Muscle layer of duodenum (tissue), 2 donors: ENCODE data around the gene GH1.
A peak's percentile ranks its signal among the peaks of the same experiment; 100 is the strongest.
"Not testable (repeated sequence)": the region's sequence is repeated elsewhere in the genome, so short reads cannot be mapped to it uniquely, and the experiment has no call there.

ENCODE experiments used
- H3K27ac ChIP-seq: one replicate; pipeline ENCODE4 v1.7.0; 2013; ENCODE audit warnings: mild to moderate bottlenecking, low read length
- H3K27me3 ChIP-seq: one replicate; pipeline ENCODE4 v1.7.0; 2013; ENCODE audit warnings: low read depth, mild to moderate bottlenecking, control low read depth, low read length
- H3K36me3 ChIP-seq, 2 donors: one replicate each; pipeline ENCODE4 v1.7.0; 2013; ENCODE audit warnings: low read length in 2 of 2, control low read depth in 1 of 2, mild to moderate bottlenecking in 1 of 2; ENCODE audit not compliant: insufficient read depth in 2 of 2, control insufficient read depth in 1 of 2
- H3K4me1 ChIP-seq, 2 donors: one replicate each; pipeline ENCODE4 v1.7.0; 2013; ENCODE audit warnings: low read length in 2 of 2, mild to moderate bottlenecking in 2 of 2, control low read depth in 1 of 2, moderate library complexity in 1 of 2; ENCODE audit not compliant: insufficient read depth in 2 of 2, control insufficient read depth in 1 of 2
- H3K4me3 ChIP-seq, 2 donors: one replicate each; pipeline ENCODE4 v1.7.0; 2013; ENCODE audit warnings: low read length in 2 of 2, low read depth in 1 of 2, mild to moderate bottlenecking in 1 of 2
- H3K9me3 ChIP-seq, 2 donors: one replicate each; pipeline ENCODE4 v1.7.0; 2013; ENCODE audit warnings: low read length in 2 of 2, control low read depth in 1 of 2, mild to moderate bottlenecking in 1 of 2; ENCODE audit not compliant: control insufficient read depth in 1 of 2
- donor health status: healthy.

GH1 gene

DNA sequence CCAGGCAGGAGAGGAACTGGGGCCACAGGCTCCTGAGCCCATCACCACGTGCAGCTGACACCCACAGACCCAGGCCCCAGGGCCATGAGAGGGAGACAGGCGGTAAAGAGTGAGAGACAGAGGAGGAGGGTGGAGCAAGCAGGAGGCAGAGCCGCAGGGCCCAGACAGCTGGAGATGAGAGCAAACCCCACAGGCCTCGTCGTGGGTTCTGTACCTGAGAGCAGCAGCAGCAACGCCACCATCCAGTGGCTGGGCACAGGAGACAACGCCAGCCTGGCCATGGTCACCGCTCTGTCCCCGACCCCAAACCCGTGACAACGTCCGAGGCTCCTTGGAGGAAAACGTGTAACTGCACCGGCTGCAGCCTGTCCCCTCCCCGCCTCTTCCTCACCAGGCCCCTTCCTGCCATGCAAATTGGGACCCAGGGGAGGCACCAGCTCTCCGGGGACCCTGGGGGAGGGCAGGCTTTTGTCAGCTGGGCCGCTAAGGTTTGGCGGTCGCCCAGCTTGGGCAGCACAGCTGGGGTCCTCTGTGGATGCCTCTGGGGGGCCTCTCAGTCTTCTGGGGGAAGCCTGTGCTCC lies 13.4 kb upstream of the GH1 start, which contains the start of gene CD79B:
Gene CD79B, minus strand, starts transcription at position 351 of the 581 bp plus-strand sequence. Its CDS starts 70 bp downstream, at position 281.
- no peaks in the 10 kb centered on the region for H3K9me3 ChIP-seq
- no peaks in the 10 kb centered on the region for H3K4me1 ChIP-seq
- peak within 1 kb of the TSS in 1 of 2 donors; percentile 33 for H3K4me3 ChIP-seq
- H3K36me3 ChIP-seq, result no peaks in the 10 kb centered on the region
- no peaks in the 10 kb centered on the region for H3K27me3 ChIP-seq
- H3K27ac ChIP-seq, result no peak within 1 kb of the TSS

DNA sequence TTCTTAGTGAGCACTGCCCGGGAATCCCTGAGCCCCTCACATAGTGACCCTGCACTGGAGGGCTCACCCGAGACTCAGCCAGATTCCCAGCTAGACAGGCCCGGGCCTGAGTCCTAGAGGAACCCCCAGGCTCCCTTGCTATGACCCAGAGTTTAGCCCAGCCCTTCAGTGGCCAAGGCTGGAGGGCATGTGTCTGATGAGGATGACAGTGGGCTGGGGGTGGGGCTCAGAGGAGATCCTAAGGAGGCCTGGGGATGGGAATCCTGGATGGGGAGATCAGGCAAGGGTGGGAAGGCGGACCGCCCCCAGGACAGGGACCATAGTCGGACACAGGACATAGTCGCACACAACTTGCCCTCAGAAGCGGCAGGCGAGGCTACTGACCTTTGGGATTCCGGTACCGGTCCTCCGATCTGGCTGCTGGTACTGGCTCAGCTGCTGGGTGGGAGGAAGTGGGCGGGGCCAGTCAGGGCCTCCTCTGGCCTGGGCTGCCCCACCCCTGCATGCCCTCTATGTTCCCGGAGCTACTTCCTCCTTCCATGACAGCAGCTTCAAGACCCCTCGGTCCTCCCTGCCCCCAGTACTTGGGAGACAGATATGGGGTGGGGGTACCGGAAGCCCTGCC lies 12.4 kb upstream of the GH1 start:
- H3K27ac ChIP-seq, result no peak overlapping the region

DNA sequence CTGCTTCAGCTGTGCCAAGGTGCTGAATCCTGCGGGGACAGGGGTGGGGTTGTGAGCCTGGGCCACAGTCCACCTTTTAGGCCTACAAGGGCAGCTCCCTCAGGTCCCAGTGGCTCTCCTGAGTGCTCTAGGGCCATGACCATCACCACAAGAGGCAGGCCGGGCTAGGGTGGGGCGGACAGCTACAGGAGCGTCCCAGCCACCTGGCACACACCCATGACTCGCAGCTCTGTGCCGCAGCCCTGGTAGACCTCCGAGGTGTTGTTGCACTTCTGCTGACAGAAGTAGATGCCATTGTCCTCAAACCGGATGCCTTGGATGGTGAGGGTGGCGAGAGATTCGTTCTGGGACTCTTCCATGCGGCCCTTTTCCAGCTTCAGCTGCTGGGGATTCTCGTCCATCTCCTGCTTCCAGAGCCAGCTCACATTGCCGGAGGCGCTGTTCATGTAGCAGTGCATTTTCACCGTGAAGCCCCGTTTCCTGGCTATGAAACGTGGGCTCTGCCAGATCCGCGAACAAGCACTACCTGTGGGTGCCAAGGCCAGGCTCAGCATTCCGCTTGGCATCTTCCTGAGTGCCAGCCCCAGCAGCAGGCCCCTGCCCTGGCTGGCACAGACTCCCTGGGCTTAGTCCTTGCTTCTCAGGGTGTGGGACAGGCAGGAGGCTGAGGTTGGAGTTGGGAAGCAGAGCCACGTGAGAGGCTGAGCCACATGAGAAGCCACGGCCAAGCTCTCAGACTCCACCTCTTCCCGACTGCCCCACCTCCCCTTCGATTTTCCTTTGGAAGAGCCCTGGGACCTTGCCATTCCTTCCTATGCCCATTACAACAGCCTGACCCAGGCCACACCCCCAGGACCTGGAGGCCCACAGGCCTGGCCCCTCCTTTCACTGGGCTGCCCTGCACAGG lies 11.5 kb upstream of the GH1 start:
- no peaks in the 10 kb centered on the region for H3K4me1 ChIP-seq
- H3K27ac ChIP-seq, result no peak overlapping the region
- H3K36me3 ChIP-seq, result no peaks in the 10 kb centered on the region
- no peaks in the 10 kb centered on the region for H3K27me3 ChIP-seq
- H3K4me3 ChIP-seq, result no peak overlapping the region
- no peaks in the 10 kb centered on the region for H3K9me3 ChIP-seq

More for the DNA sequence above, 12.4 kb upstream of the GH1 start:
- no peaks in the 10 kb centered on the region for H3K27me3 ChIP-seq
- no peaks in the 10 kb centered on the region for H3K9me3 ChIP-seq
- H3K36me3 ChIP-seq, result no peaks in the 10 kb centered on the region
- H3K4me3 ChIP-seq, result peak overlapping the region in 1 of 2 donors; percentile 33
- H3K4me1 ChIP-seq, result no peaks in the 10 kb centered on the region

DNA sequence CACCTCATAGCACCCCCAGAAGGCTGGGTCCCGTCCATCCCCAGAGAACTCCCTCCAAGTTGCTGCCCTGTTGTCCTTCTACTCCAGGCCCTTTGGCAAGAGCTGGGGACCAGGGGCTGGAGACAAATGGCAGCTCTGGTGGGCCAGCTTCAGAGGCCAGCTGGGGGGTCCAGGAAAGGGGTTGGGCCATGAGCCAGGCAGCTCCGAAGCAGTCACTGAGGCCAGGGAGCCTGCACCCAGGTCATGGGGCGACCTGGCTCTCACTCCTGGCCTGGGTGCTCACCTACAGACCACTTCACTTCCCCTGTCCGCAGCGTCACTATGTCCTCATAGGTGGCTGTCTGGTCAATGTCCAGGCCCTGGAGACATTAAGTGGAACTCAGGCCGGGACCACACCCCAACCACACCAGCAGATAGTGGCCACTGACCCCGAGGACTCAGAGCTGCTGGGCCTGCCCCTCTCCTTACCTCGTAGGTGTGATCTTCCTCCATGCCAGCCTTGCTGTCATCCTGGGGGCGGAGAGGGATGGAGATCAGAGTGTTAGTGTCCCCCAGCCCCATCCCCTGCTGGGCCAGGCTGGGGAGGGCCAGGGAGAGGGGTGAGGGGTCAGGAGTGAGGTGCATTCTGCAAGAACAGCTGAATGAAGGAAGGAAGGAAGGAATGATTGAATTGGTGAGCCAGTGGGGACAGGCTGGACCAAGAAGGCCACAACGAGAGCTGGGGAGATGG lies 10.5 kb upstream of the GH1 start:
- no peaks in the 10 kb centered on the region for H3K9me3 ChIP-seq
- H3K27me3 ChIP-seq, result no peaks in the 10 kb centered on the region
- H3K4me1 ChIP-seq, result no peaks in the 10 kb centered on the region
- H3K27ac ChIP-seq, result no peak overlapping the region
- no peak overlapping the region for H3K4me3 ChIP-seq
- no peaks in the 10 kb centered on the region for H3K36me3 ChIP-seq

DNA sequence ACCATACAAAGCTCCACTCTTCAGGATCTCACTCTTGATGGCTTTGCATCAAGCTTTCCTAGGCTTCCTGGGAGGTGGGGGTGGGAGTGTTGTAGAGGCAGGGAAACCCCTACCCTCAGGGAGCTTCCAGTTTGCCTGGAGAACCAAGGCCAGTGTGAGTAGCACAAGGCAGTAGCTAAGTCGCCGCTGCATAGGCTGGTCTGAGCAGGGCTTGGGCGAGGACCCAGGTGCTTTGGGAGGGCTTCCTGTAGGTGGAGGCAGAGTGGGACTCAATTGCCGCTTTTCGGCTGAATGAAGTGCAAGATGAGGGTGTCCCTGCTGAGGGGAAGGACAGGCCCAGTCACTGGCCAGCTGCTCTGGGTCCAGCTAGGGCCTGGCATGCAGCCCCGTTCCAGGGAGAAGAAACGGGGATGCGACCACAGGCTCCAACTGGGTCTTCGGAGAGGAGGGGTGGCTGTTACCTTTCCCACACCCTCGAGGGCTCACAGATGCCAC lies 9.6 kb upstream of the GH1 start:
- Histone ChIP-seq H3K4me3 (no peak overlapping the region), H3K4me1 (no peaks in the 10 kb centered on the region), H3K27ac (no peak overlapping the region), H3K9me3 (no peaks in the 10 kb centered on the region), H3K36me3 (no peaks in the 10 kb centered on the region), H3K27me3 (no peaks in the 10 kb centered on the region)

DNA sequence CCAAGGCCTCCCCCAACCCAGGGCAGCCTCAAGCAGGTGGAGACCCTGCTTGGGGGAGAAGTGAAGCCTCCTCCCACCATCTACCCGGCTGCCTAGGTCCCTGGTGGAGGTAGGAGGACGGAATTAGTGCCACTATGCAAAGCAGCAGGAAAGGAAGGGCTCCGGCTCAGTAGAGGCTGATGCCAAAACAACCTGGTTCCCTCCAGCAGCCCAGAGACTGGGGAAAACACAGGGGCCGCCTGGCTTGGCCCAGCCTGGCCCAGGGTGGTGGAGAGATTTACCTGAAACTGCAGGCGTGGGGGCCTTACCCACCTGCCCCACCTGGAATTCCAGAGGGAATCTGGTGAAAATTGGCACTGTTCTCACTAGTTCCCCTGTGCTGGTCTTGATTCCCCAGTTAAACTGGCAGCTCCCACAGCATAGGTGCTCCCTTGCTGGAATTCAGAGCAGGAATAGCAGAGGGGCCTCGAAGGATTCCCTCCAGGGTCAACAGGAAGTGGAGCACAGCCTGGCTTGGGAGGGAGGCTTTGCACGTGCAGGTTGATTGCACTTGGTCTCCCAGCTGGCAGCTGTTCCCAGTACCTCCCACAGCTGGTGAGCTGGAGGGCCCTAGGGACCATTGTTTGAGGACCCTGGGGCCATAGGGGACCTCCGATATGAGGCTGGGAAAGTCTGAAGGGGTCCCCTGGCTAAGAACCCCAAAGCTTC lies 9.0 kb upstream of the GH1 start:
- Histone ChIP-seq H3K27me3 (no peaks in the 10 kb centered on the region), H3K4me3 (no peak overlapping the region)

DNA sequence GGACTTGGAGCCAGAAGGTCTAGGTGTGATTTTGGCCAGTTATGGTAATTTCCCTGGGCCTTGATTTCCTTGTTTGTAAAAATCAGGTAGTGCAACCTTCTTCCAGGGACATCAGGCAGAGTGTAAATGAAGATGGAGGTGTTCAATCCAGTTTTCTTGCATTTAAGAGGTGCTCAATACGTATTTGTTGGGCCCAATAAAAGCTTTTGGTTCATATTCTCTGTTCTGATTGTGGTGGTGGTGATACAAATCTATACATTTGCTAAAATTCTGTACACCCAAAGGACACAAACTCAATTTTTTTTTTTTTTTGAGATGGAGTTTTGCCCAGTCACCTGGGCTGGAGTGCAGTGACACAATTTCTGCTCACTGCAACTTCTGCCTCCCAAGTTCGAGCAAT lies 7.5 kb upstream of the GH1 start:
- no peaks in the 10 kb centered on the region for H3K36me3 ChIP-seq
- no peak overlapping the region for H3K27ac ChIP-seq
- no peaks in the 10 kb centered on the region for H3K9me3 ChIP-seq
- H3K27me3 ChIP-seq, result no peaks in the 10 kb centered on the region
- H3K4me1 ChIP-seq, result no peaks in the 10 kb centered on the region
- no peak overlapping the region for H3K4me3 ChIP-seq

More for the DNA sequence above, 9.0 kb upstream of the GH1 start:
- no peaks in the 10 kb centered on the region for H3K4me1 ChIP-seq
- no peak overlapping the region for H3K27ac ChIP-seq
- H3K36me3 ChIP-seq, result no peaks in the 10 kb centered on the region
- no peaks in the 10 kb centered on the region for H3K9me3 ChIP-seq

DNA sequence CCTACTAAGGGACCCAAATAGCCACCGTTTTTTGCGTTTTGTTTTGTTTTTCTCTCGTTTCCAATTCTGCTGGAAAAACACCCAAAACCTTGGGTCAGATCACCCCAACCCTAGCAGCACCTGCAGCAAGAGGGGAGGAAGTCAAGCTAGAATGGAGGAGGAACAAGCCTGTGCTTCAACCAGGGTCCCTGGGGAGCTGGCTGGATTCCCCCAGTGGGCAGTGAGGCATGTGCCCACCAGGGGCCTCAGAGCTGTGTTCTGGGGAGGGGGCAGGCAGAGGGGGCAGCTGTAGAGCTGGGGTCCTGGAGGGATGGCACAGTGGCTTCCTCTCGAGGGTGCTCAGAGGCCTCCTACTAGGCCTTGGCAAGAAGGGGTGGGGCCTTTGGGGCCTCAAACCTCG lies 7.0 kb upstream of the GH1 start:
- Histone ChIP-seq H3K4me1 (no peaks in the 10 kb centered on the region), H3K9me3 (no peaks in the 10 kb centered on the region), H3K4me3 (no peak overlapping the region), H3K27me3 (no peaks in the 10 kb centered on the region), H3K27ac (no peak overlapping the region), H3K36me3 (no peaks in the 10 kb centered on the region)

DNA sequence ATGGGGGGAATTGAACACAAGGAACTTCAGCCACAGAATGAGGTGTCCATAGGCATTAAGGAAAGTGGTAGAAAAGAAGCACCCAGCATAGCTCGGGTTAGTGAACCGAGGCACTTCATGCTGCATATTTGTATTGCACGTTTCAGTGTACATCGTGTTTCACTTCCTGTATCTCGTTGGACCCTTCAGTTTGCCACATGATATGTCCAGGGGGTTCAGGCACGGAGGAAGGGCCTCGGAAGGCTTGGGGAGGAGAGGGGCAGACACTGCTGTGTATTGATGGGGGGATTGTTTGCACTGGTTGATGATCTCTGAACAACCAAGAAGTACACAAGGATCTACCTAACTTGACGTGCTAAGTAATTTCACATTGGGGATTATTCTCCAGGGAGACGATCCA lies 3.8 kb upstream of the GH1 start:
- H3K36me3 ChIP-seq, H3K4me1 ChIP-seq, H3K4me3 ChIP-seq, H3K27ac ChIP-seq, H3K9me3 ChIP-seq, H3K27me3 ChIP-seq: not testable (repeated sequence)

DNA sequence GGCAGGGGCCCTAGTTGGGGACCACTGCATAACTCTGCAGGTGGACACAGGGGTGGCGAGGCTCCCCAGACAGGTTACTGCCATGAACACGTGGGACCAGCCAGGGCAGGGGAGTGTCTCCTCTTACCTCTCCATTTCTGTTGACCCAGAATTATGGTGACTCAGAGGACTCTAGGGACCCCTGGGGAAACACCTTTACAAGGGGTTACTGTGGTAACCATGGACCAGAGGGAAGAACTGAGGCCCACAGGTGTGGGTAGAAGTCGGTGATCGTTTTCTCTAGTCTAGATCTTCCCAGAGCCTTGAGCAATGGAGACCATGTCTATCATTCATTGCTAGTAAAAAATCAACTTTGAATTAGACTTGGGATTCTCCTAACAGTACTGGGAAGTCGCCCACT lies 2.1 kb upstream of the GH1 start:
- H3K27me3 ChIP-seq, H3K4me3 ChIP-seq: not testable (repeated sequence)

More for the DNA sequence above, 2.1 kb upstream of the GH1 start:
- not testable (repeated sequence) for H3K9me3 ChIP-seq, H3K27ac ChIP-seq, H3K36me3 ChIP-seq, H3K4me1 ChIP-seq
